GM18526 (cell line): ENCODE results near the gene STKLD1.

Experiments used
- POLR2A ChIP-seq: IDR thresholded peaks from 3 replicates; pipeline ENCODE4 v1.6.1; 2011; ENCODE audit not compliant: insufficient read length; ENCODE audit errors: extremely low read depth

STKLD1 gene

GRCh38 chr9:133356391-133357091 is 19.6 kb upstream of the STKLD1 start, which contains the start of the genes SURF1 and SURF2:
SURF1 (minus strand) TSS chr9:133356487; CDS start chr9:133356453, 34 bp downstream.
SURF2 (plus strand) TSS chr9:133356550; CDS start chr9:133356593, 43 bp downstream.
- peak; percentile 87 for TF ChIP-seq POLR2A

- TF ChIP-seq POLR2A = no peak
Observed at GRCh38 chr9:133357656-133358055, 18.5 kb upstream of the STKLD1 start.

GRCh38 chr9:133359399-133360175 is 16.6 kb upstream of the STKLD1 start:
- no peak for TF ChIP-seq POLR2A

- no peak for TF ChIP-seq POLR2A
Observed at GRCh38 chr9:133360400-133361393, 15.5 kb upstream of the STKLD1 start.

GRCh38 chr9:133361507-133362092 is 14.6 kb upstream of the STKLD1 start:
- TF ChIP-seq POLR2A = no peak

GRCh38 chr9:133362359-133363044 is 13.7 kb upstream of the STKLD1 start:
- no peak for TF ChIP-seq POLR2A

- TF ChIP-seq POLR2A = no peak
Observed at GRCh38 chr9:133366435-133366834, 9.7 kb upstream of the STKLD1 start.

GRCh38 chr9:133367221-133367620 is 8.9 kb upstream of the STKLD1 start:
- no peak for TF ChIP-seq POLR2A

GRCh38 chr9:133367778-133368177 is 8.4 kb upstream of the STKLD1 start:
- TF ChIP-seq POLR2A = no peak

GRCh38 chr9:133368249-133368881 is 7.8 kb upstream of the STKLD1 start:
- no peak for TF ChIP-seq POLR2A

GRCh38 chr9:133369422-133369821 is 6.7 kb upstream of the STKLD1 start:
- TF ChIP-seq POLR2A = no peak

GRCh38 chr9:133369933-133370332 is 6.2 kb upstream of the STKLD1 start:
- TF ChIP-seq POLR2A = no peak

GRCh38 chr9:133370685-133371084 is 5.5 kb upstream of the STKLD1 start:
- TF ChIP-seq POLR2A = no peak

GRCh38 chr9:133371261-133371711 is 4.9 kb upstream of the STKLD1 start:
- TF ChIP-seq POLR2A = no peak

- no peak for TF ChIP-seq POLR2A
Observed at GRCh38 chr9:133372144-133372543, 4.0 kb upstream of the STKLD1 start.
